ENCODE results near the gene OR10T2. TPM values are rescaled to one million over a fixed set of nuclear protein-coding genes. Genes with fewer than 3 reads are reported as not detected.
"Not testable (repeated sequence)": the region's sequence is repeated elsewhere in the genome, so short reads cannot be mapped to it uniquely, and the experiment has no call there.

Gene OR10T2
- polyA plus RNA-seq, 5 donors: not detected

GRCh38 chr1:158356616-158357015, 42.6 kb downstream of the OR10T2 start:
- DNase-seq: no peak

GRCh38 chr1:158355773-158356285, 43.4 kb downstream of the OR10T2 start:
- no peak for DNase-seq

- DNase-seq: no peak
These were observed 45.0 kb downstream of the OR10T2 start for GRCh38 chr1:158354255-158354654.

GRCh38 chr1:158353303-158354075, 45.8 kb downstream of the OR10T2 start, which contains the start of gene CD1E:
CD1E (plus strand) TSS chr1:158353894; CDS start chr1:158353989, 95 bp downstream.
- DNase-seq: no peak

- not testable (repeated sequence) for DNase-seq
These were observed 50.3 kb downstream of the OR10T2 start for GRCh38 chr1:158348946-158349345.

Other genes starting within 250 kb of the OR10T2 start
- 1 to 10 TPM; 1.2 to 2.2 (median 1.5) TPM for gene CD1D, start 218.6 kb downstream of the OR10T2 start, polyA plus RNA-seq (ENCODE audit: insufficient read depth in 1 of 5, insufficient read length in 5 of 5, low replicate concordance in 1 of 5)
- not detected for gene CD1A, start 145.0 kb downstream of the OR10T2 start, polyA plus RNA-seq (ENCODE audit: insufficient read depth in 1 of 5, insufficient read length in 5 of 5, low replicate concordance in 1 of 5)
- 1 to 10 TPM; 1.4 to 3.6 (median 1.6) TPM for gene CD1C, start 109.5 kb downstream of the OR10T2 start, polyA plus RNA-seq (ENCODE audit: insufficient read depth in 1 of 5, insufficient read length in 5 of 5, low replicate concordance in 1 of 5)
- not detected for gene CD1B, start 67.9 kb downstream of the OR10T2 start, polyA plus RNA-seq (ENCODE audit: insufficient read depth in 1 of 5, insufficient read length in 5 of 5, low replicate concordance in 1 of 5)
- under 1 TPM in 3 of 5 donors, not detected in 2; 0.16 to 0.31 (median 0.22) TPM for gene CD1E, start 45.6 kb downstream of the OR10T2 start, polyA plus RNA-seq (ENCODE audit: insufficient read depth in 1 of 5, insufficient read length in 5 of 5, low replicate concordance in 1 of 5)
- gene OR10K2, start 26.8 kb upstream of the OR10T2 start, polyA plus RNA-seq (ENCODE audit: insufficient read depth in 1 of 5, insufficient read length in 5 of 5, low replicate concordance in 1 of 5): under 1 TPM in 1 of 5 donors, not detected in 4; 0.08 TPM
- under 1 TPM in 1 of 5 donors, not detected in 4; 0.04 TPM for gene OR10K1, start 62.4 kb upstream of the OR10T2 start, polyA plus RNA-seq (ENCODE audit: insufficient read depth in 1 of 5, insufficient read length in 5 of 5, low replicate concordance in 1 of 5)
- gene OR10R2, start 72.8 kb upstream of the OR10T2 start, polyA plus RNA-seq (ENCODE audit: insufficient read depth in 1 of 5, insufficient read length in 5 of 5, low replicate concordance in 1 of 5): not detected
- under 1 TPM in 1 of 5 donors, not detected in 4; 0.13 TPM for gene OR6Y1, start 154.9 kb upstream of the OR10T2 start, polyA plus RNA-seq (ENCODE audit: insufficient read depth in 1 of 5, insufficient read length in 5 of 5, low replicate concordance in 1 of 5)
- gene OR6P1, start 171.1 kb upstream of the OR10T2 start, polyA plus RNA-seq (ENCODE audit: insufficient read depth in 1 of 5, insufficient read length in 5 of 5, low replicate concordance in 1 of 5): not detected
- gene OR10X1, start 180.4 kb upstream of the OR10T2 start, polyA plus RNA-seq (ENCODE audit: insufficient read depth in 1 of 5, insufficient read length in 5 of 5, low replicate concordance in 1 of 5): not detected
- gene OR10Z1, start 205.8 kb upstream of the OR10T2 start, polyA plus RNA-seq (ENCODE audit: insufficient read depth in 1 of 5, insufficient read length in 5 of 5, low replicate concordance in 1 of 5): under 1 TPM; 0.19 to 0.70 (median 0.29) TPM

All from right lung (tissue), 5 donors.